CMK (cell line): ENCODE data around the gene PITPNB.

ENCODE experiments used
- DNase-seq: peaks from one replicate; pipeline ENCODE4 v3.0.0-alpha.2; 2010; ENCODE audit warnings: low read depth

The PITPNB gene

DNA sequence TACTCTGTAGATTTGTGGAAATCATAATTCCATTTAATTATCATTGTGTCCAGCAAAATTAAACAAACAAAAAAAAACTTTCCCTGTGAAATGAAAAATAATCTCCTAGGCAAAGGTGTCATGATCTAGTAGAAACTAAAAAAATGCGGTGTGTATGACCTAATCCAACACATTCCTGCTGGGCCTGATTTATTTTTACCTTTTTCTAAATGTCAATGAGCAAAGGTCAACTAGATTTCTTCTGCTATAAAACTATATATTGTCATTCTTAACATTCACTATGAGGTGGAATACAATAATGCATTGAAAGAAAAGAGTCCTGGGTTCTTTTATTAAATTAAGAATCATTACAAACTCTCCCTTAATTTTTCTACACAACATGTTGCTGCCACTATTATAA, 60.4 kb downstream of the PITPNB start:
- DNase-seq = no peak

DNA sequence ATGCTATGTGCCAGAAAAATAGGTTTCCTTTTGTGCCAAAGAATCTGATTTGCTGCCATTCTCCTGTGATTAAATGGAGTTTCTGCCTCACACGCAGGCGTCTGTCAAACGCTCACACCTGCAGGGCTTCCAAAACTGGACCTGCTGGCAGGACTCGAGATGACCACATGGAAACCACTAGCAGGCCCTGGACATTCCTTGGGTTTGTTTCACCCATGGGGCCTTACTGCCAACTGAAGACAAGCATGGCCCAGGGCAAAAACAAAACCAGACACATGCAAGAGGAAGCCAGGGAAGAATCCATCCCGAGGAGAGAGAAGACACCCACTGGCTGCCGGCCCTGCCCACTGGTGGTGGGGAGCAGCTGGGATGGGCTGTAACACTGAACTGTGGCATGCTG, 61.6 kb downstream of the PITPNB start:
- DNase-seq = no peak

DNA sequence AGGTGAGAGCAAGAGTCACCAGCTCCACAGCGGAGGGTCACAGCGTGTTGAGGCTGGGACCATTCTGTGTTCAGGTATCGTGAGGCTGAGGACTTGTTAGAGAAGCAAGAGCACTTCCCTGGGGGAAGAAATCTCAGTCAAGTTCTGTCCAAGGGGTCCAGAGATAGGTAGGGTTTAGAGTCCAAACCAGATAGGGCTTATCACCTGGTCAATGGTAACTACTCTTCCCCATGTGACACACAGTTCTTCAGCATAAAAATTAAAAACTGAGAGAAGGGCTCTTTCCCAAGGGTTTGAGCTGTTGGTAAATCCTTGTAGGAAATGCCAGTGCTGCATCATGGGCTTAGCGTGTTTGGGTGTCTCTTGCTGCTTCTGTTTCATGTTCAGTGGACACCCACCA, 62.7 kb downstream of the PITPNB start:
- DNase-seq = no peak

DNA sequence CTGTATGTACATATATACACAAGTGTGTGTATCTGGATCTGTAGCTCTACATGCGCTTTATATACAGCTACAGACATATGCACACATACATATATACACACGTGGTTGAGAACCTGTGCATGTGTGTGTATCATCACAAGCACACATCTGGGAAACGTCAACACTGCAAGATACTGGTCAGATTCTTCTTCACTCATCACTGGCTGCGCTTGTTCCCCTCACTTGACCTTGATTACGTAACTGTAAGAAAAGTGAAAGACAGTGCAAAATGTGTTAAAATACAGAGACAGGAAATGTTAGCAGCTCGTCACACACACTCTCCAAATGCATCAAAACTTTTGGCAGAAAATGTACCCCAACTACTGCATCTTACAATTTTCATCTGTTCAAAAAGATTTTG, 65.6 kb downstream of the PITPNB start:
- no peak for DNase-seq

DNA sequence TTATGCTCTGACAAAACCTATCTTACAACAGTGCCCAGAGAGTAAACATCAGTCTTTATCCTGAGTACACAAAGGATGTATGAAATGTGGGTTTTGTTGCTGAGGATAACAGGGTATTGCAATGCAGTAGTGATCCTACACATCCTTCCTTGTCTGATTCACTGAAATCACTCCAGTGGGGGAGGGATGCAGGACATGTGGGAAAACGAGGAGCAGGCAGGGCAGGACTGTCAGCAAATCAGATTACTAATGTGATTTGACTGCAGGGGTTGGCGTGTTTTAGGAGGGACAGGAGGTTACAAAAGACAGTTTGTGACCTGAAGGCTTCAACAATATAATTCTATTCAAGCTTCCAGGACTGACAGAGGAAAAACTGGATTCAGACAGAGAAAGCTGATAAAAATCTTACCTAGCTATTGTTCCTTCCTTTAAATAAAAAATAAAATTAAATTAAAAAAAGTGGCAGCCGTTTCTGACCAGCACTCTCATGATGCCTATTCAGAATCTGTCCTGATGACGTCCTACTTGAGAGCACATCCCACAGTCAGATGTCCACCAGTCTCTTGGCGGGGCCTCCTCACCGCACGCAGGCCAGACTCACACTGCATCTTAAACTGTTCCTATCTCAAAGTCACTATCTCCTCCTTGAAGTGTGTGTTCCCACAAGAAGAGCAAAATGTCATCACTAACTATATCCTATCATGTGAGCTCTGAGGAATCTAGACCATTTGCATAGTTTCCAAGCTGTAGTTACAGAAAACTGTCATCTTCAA, 66.9 kb downstream of the PITPNB start:
- DNase-seq = no peak

DNA sequence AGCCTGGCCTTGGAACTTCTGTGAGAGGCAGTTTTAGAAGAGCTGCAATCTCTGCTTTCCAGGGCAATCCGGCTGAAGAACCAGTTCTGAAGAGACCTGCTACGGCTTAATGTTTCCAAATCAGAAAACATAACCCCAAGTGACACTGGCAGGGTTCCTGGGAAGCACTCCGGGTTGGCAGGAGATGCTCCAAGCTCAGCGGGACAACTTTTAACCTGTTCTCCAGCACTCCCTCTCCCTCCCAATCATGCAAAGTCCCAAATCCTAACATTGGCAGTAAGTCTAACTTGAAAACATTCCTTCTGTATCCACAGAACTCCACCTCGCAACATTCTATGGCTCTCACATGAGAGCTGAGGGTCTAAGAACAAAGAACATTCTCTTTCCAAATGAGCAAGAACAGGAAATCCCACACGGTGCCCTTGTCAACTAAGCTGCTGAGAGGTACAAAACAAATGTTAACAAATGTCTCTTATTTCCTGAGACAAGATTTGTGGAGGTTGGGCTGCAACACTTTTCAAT, 69.0 kb downstream of the PITPNB start:
- DNase-seq = no peak

DNA sequence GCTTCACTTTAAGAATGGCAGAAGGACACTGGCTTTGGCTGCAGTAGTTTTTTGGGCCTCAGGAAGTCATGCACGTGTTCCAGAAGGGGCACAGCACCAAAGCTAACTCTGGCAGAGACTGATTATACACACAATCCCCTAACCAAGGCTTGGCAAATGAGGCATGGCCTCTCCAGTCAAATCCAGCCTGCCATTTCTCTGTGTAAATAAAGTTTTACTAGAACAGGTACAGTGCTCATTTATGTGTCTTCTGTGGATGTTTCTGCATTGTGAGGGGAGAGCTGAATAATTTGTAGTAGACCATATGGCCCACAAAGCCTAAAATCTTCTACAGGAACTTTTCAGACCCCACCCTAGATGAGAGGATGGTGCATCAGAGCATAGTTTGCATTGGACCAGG, 71.1 kb downstream of the PITPNB start:
- no peak for DNase-seq

DNA sequence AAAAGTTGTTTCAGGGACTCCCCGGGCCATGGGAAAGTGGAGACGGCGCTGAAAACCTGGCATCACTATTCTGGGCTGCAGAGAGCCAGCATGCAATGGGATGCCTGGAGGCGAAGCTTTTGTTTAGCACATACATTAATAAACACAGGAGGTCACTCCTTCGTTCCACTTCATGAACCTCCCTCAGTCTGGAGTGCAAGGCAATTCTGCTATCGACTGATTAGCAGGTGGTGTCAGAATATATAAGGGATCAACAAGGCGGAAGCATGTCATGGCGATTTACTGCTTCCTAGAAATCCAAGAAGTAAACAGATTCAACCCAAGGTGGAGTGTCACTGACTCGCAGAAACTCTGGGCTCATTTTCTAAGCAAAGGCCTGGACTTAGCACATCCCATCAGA, 72.1 kb downstream of the PITPNB start:
- no peak for DNase-seq

DNA sequence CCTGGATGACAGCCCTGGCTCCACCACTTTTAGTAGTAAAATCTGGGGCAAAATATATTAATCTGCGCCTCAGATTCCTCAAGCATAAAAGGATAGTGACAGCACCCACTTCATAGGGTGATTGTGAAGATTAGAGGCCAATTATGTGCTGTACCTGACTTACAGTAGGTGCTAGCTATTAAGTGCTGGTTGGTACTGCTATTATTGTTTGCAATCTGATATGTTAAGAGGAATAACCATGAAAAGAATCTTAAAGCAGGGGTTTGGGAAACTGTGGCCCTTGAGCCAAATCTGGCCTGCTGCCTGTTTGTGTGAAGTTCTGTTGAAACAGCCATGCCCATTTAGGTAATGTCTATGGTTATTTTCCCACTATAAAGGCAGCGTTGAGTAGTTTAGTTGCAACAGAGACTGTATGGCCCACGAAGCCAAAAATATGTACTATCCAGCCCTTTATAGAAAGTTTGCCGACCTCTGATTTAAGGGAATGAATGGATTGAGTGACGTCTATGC, 72.8 kb downstream of the PITPNB start:
- DNase-seq = no peak

DNA sequence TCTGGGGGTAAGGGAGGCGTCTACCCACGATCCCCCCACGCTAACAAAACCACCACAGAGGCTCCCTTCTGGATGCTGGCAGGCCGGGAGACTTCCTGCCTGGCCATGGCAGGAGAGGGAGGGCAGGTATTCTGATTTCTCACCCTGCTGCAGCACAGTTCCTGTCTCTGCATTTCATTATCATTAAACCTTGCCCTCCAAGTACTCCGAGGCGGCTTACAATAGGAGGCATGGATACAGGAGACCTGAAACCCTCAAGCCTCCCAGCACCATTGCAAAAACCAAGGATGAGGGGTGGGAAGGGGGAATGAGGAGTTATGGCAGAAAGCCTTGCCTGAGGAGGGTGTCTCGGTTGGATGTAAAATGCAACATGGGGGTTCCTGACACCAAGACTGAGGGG, 73.4 kb downstream of the PITPNB start:
- DNase-seq = no peak

DNA sequence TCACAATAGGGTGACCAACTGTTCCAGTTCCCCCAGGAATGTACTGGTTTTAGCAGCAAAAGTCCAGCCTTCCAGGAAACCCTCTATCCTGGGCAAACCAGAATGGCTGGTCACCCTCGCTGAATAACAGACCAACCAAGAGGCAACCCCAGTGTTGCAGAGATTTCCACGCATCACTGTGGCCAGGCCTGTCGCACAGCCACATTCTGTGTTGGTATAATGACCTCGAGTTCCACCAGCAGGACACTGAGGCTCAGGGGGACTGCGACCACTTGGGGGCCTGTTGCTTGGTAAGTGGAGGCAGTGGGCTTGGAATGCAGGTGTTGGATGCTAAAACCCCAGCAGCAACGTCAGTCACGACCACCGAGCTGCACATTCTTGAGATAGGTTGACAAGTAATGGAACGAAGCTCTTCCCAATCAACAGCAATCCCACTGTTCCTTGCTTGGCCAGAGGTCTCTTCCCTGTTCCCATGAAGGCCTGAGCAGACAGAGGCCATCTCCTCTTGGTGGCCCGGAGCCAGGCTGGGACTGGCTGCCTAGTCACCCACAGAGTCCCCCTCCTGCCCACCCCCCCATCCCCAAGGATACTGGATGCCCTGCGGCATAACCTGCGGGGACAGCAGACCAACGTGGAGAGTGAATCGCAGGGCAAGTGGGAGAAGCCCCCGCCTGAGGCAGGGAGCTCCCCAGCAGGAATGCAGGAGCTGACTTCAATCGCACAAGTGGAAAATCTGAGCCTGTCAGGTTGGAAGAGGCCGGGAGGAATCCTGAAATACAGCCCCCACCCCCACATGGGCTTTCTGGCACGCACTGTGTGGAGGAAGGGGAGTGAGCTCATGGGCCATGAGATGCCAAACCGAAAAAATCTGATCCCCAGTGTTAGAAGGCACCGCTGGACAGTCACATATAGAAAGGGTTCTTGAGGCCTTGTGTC, 74.1 kb downstream of the PITPNB start:
- DNase-seq = no peak

DNA sequence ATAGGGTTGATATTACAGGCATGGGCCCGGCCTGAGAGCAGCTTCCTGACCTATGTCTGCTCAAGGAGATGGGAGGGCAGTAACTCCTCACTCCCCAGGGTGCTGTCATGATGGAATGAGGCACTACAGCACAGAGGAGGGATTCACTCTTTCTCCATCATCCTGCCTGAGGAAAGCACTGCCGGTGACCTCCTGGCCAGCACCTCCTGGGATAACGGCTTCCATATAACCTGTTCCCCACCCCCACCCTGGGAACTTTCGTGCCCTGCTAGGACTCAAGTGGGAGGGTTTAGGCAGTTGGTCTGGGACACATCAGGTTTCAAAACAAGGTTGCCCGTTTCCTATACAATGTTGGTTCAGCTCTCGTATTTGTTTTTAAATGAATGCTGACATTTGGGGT, 74.8 kb downstream of the PITPNB start:
- no peak for DNase-seq

DNA sequence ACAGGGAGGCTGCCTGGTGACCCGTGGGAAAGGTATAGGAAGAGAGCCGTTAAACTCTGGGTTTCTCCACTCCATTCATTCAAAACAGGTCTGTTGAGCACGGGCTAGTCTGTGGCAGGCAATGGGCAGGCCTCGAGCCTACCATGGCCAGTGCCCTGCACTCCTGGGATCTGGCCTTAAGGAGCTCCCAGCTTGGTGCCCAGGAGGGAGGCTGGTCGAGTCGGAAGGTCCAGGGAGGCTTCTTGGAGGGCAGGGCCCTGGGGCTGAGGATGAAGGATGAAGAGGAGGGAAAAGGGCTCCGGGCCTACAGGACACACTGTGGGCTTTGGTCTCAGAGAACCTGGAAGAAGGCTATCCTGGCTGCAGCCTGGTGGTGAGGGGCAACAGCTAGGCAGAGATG, 75.6 kb downstream of the PITPNB start:
- DNase-seq = no peak

DNA sequence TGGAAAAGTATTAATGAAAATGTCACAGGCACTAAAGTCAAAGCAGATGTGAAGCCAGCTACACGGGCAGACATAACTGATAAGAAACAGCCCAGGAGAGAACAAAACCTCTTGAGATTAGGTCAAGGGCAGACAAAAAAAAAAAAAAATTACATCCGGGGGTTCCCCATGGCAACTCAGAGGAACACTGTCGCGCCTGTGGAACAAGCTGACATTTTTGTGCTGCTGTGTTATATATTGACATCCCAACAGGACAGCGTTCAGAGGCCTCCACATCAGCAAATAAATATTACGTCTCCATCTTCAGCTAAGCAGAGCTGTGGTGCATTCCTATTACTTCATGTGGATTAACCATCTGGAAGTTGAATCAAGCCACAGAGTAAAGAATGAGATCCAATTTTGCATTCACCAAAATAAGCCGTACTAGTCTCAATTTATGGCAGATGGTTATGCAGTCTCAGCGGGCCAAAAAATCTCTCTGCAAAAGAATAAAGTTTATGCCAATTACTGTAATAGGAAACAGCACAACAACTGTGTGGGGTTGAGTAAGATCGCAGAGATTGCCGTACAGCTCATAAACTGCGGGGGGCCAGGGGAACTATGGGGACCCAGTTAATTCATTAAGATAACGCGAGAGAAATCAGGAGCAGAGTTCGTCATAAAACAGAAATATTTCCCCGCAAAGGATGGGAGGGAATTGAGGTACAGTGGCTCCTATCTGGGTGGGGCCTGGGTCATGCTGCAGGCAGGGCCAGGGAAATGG, 76.2 kb downstream of the PITPNB start:
- no peak for DNase-seq

DNA sequence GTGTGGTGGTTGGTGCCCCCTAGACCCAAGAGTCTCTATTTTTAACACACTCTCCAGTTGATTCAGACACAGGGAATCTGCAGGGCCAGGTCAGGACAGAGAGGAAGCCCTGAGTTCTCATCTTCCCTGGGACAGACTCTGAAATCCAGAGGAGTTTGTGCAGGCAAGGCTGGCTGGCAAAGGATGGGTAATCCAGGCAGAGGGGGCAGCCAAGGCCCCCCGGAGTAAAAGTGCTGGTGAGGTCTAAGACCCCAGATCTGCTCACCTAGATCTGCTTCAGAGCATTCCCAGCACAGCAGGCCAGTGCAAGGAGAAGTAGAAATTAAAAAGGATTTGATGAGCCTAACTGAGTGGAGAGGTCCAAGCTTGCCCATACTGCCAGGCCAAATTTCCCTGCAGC, 76.9 kb downstream of the PITPNB start:
- DNase-seq = no peak

DNA sequence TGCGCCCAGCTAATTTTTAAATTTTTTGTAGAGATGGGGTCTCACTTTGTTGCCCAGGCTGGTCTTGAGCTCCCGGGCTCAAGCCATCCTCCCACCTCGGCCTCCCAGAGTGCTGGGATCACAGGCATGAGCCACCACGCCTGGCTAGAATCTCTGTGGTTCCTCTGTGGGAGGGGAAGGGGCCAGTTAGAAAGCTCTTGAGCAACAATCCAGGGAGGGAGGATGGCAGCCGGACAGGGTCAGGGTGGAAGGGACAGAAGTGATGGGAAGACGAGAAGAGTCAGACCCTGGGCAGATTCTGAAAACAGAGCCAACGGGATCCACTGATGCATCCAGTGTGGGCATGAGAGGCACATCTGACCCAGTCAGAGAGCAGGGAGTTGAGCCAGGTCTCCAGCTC, 78.6 kb downstream of the PITPNB start:
- no peak for DNase-seq

DNA sequence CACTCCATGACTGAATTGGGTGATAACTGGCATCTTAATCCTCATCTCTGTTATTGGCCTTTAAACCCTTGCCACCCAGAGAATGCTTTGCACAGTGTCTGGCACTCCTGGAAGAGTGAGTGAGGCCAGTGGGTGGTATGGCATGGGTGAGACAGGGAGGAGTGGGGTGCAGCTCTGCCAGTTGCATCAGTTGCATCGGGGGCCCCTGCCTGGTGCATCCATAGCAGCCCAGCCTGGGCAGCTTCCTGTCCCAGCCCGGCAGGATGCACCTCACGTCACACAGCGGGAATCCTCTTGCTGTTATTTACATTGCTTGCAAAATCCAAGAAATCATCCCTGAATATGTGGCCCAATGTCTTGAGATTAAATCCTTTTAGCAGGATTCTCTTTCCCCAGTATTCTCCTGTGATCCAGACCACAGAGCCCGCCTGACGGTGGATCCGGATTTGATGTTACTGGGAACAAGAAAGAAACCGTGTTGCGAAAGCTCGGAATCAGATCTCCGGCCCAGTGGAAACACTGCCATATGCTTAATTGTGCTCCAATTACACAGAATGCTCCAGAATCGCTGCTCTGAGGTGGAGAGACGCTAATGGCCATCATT, 79.9 kb downstream of the PITPNB start:
- DNase-seq = no peak

DNA sequence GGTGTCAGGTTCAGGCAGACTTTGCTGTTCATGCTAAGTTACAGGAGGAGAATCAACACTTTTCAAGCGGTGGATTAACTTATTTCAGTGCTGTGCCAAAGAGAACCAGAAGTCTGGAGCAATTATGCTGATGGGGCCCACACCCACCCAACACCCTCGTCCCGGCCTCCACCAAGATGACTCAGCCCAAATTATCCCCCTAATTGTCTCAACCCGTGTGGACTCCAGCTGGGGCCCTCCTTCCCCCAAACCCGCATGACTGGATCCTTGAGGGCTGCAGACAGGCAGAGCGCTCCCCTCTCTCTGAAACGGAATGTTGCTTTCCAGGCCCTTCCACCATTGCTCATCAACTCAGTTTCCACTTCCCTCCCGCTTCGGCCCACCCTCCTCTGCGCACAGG, 82.9 kb downstream of the PITPNB start:
- DNase-seq = no peak

DNA sequence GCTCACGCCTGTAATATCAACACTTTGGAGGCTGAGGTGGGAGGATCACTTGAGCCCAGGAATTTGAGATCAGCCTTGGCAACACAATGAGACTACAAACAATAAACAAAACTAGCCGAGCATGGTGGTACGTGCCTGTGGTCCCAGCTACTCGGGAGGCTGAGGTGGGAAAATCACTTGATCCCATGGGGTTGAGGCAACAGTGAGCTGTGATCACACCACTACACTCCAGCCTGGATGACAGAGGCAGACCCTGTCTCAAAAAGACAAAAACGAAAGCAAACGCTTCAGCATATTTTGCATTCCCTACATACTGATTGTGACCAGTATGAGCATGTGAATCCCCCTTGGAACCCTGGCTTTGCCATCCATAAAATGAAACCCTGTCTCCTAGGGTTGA, 83.6 kb downstream of the PITPNB start:
- no peak for DNase-seq

DNA sequence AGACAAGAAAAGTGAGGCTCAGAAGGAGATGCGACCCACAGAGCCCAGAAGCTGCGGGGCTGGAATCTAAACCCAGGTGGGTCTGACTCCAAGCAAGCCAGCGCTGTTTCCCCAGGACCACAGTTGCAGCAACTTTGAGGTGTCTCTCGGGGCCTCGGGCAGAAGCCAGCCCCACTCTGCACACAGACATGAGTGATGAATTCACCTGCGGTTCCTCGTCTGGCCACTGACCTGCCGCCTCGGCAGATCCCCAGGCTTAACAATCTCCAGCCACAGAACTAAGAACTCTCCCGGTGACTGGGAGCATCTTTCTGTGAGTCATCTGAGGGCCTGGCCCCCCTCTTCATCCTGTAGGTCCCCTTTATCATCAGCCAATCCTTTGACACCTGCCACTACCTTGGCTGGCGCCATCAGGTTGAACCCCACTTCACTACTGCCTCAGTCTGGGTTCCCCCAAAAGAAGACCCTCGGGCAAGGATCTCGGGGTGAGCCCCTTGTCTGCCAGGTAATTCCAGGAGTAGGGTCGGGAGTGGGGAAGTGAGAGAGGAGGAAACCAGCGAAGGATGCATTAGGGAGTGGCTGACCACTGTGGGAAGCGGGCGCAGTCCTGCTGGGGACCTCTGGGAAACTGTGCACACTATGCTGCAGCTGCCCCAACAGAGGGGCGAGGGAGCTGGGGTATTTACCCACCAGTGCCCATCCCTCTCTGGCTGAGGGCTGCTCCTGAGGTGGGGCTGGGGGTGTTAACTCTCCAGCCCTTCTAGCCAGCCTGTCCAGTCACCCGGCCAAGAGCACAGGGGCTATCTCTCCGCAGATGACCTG, 84.5 kb downstream of the PITPNB start:
- no peak for DNase-seq

DNA sequence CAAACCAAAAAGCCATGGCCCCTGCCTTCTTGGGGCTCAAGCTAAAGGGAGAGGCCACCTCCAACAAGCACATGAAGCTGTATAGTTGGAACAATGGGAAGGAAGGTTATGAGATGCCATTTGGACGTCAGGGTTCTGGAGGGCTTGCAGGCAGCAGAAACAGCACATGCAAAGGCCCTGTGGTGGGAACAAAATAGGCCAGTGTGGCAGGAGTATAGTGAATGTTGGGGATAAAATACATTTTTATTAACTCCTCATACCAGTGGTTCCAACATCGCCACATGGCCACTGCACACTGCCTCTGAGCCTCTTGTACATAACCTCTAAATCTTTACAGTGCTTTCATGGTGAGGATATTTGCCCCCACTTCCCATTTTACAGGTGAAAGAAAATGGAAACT, 85.3 kb downstream of the PITPNB start:
- no peak for DNase-seq
